Stimulated activated CD4-positive, alpha-beta T cell treated with anti-CD3 and anti-CD28 coated beads, Interleukin-4, amount 100 ng/mL, for 4 hours (primary cell): ENCODE measurements around the gene SPRR1A.
"Not testable (repeated sequence)": the region's sequence is repeated elsewhere in the genome, so short reads cannot be mapped to it uniquely, and the experiment has no call there.

Source experiments
- DNase-seq, 2 experiments: peaks; one replicate each; pipeline ENCODE4 v3.0.0-alpha.2; 2020

SPRR1A gene

DNA sequence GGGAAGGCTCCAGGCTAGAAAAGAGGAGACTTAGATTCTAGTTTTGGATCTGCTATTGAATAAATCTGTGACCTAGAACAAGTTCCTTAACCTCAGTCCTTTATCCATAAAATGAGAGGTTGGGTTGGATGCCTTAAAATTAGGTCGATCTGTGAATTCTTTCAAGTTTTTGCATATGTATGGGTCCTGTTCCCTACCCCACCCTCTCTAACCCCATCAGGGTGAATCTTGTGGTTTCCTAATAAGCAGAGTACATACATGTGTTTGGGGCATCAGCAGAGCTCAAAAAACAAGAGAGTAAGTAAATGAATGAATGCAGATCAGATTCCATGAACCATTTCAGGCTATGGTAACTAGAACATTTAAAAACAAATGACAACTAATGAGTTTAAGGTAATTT lies 7.2 kb upstream of the SPRR1A start:
- no peak for DNase-seq

GRCh38 chr1:152977614-152978013 lies 6.3 kb upstream of the SPRR1A start:
- DNase-seq = no peak

- no peak for DNase-seq
Measured at GRCh38 chr1:152980676-152981075, 3.2 kb upstream of the SPRR1A start.

GRCh38 chr1:152981146-152981871 lies 2.6 kb upstream of the SPRR1A start:
- no peak for DNase-seq

DNA sequence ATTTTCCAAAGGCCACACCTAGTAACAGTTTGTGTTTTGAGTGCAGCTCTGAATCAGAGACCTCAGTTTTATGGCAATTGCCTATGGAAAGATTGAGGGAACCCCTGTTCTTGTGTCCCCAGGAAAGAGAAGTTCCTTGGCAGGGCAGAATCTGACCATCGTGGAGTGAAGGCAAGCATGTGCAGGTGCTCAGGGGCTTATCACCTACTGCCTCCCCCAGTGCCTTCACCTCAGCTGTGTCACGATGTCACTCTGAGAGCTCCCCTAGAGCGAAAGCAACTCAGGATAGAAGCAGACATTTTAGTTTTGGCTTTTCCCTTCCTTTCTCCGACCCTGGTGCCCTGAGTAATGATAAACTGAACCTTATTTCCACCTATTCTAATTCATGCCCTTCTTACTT lies 1.8 kb upstream of the SPRR1A start:
- DNase-seq = no peak

GRCh38 chr1:152983234-152983633 lies 647 bp upstream of the SPRR1A start:
- DNase-seq = no peak

DNA sequence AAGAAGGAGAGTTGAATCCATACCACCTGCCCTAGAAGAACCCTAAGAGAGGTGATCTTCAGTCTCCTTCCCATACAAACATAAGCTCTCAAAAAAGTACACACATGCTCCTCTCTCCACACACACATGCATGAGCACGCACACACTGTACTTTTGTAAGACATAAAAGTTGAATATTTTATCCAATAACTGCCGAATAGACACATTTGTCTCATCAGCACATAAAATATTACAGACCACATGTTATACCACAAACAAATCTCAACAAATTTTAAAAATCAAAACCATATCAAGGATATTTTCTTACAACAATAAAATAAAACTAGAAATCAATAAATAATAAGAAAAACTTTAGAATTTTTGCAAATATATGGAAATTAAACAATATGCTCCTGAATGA lies 2.7 kb downstream of the SPRR1A start:
- DNase-seq = no peak

- no peak for DNase-seq
Measured at GRCh38 chr1:152993186-152993585, 9.3 kb downstream of the SPRR1A start.

GRCh38 chr1:152995842-152996241 lies 12.0 kb downstream of the SPRR1A start:
- no peak for DNase-seq

- no peak for DNase-seq
Measured at GRCh38 chr1:152996633-152997400, 12.9 kb downstream of the SPRR1A start.

- DNase-seq = no peak
Measured at GRCh38 chr1:152997901-152998300, 14.0 kb downstream of the SPRR1A start.

GRCh38 chr1:152998476-152998875 lies 14.6 kb downstream of the SPRR1A start:
- no peak for DNase-seq

DNA sequence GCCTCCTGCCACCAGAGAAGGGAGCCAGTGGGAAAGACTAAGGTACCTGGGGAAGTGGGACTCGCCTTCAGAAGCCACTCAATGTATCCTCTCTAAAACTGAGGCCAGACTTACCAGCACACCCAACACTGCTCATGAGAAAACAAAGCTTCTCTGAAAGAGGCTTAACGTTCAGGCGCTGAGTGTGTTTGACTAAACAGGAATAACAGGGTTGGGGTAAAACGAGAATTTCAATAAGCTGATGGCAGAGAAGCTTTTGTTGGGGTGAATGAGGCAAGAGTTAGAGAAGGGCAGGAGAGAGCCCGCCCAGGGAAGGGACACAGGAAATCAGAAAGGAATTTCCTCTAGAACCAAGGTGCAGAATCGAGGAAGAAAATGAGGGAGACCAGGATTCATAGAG lies 15.9 kb downstream of the SPRR1A start:
- no peak for DNase-seq

DNA sequence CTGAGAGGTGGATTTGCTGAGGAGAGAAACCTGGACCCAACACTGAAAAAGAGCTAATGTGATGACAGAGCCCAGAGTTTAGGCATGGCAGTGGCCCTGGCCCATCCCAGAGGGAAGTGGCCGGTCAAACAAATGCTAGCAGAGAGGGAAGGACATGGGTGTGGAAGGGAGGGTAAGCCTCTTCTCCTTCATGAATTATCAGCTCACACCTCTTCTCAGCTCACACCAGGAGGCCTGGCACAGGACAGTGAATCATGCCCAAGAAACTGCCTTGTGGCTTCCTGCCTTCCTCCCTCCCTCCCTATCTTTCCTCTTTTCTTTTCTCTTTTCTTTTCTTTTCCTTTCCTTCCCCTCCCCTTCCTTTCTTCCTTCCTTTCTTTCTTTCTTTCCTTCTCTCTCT lies 16.4 kb downstream of the SPRR1A start:
- no peak for DNase-seq

GRCh38 chr1:153001382-153001781 lies 17.5 kb downstream of the SPRR1A start, which contains the start of gene SPRR3:
Gene SPRR3 (plus strand): TSS chr1:153001749. CDS start chr1:153003021, 1,272 bp downstream.
- no peak for DNase-seq

DNA sequence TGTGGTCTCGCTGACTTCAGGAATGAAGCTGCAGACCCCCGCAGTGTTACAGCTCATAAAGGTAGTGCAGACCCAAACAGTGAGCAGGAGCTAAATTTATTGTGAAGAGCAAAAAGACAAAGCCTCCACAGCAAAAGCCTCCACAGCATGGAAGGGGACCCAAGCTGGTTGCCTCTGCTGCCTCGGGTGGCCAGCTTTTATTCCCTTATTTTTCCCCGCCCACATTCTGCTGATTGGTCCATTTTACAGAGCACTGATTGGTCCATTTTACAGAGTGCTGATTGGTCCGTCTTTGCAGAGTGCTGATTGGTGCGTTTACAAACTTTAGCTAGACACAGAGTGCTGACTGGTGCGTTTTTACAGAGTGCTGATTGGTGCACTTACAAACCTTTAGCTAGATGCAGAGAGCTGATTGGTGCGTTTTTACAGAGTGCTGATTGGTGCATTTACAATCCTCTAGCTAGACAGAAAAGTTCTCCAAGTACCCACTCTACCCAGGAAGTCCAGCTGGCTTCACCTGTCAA lies 27.4 kb downstream of the SPRR1A start:
- DNase-seq = not testable (repeated sequence)

- not testable (repeated sequence) for DNase-seq
Measured at GRCh38 chr1:153021829-153022228, 37.9 kb downstream of the SPRR1A start.

DNA sequence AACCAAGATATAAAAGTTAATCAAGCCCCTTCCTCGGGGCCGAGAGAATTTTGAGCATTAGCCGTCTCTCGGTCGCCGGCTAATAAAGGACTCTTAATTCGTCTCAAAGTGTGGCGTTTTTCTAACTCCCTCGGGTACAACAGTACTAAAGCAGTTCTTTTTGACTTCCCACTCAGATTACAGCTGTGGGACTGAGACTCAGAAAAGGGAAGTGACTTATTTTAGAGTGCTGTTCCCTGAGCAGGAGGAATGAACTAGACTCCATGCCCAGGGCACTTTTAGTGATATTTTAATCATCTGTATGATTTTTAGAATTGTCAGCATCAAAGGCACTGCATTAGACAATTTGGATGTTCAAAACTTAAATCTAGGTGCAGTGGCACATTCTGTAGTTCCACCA lies 38.5 kb downstream of the SPRR1A start:
- DNase-seq = not testable (repeated sequence)

- DNase-seq = no peak
Measured at GRCh38 chr1:153023109-153023508, 39.2 kb downstream of the SPRR1A start.

- DNase-seq = no peak
Measured at GRCh38 chr1:153024413-153024812, 40.5 kb downstream of the SPRR1A start.

DNA sequence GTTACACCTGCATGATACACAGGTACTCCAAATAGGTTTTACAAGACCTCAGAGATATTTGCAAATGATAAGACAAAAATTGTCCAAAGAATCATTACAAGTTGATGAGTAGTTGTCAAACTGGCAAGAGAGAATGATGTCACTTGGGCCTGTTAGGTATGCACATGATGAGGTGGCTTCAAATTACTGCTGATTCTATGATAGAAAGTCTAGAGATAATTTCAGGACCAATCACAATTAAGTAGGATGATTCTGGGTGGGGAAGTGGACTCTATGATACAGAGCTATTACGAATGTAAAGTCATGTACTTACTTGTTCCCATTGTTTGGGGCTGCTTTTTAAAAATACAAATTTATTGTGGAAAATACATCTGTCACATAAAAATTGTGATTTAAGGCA lies 41.9 kb downstream of the SPRR1A start:
- DNase-seq = no peak

- DNase-seq = no peak
Measured at GRCh38 chr1:153028766-153029165, 44.9 kb downstream of the SPRR1A start.

DNA sequence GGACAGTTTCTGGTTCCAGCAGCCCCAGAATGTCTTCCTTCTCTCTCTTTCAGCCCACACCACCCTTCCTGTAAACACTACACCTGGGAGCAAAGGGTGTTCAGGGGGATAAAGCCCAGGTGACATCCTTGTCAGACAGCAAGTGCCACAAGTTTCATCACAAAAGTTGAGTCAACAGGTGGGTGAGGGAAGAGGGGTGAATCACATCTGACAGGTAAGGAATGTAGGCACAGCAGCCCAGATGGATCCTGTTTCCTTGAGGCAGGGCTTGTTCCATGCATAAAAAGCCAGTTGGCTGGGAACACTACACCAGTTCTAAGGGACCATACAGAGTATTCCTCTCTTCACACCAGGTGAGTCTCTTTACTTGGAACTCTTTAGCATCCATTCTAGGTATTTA lies 47.0 kb downstream of the SPRR1A start, which contains the start of gene SPRR1B:
TSS of gene SPRR1B (plus strand) at position 309 of the 400 bp plus-strand sequence. CDS start 1,143 bp downstream, outside the sequence.
- no peak for DNase-seq

- no peak for DNase-seq
Measured at GRCh38 chr1:153032073-153032472, 48.2 kb downstream of the SPRR1A start.
